Measurements from ENCODE around the gene NDUFB10.

GRCh38 chr16:1917056-1917664 is 42.2 kb upstream of the NDUFB10 start:
- TF ChIP-seq CTCF (IDR thresholded peaks at IDR 0.05; ENCODE audit: insufficient read depth, low read length), result no peak
- TF ChIP-seq POLR2AphosphoS5 (IDR thresholded peaks at IDR 0.05; ENCODE audit: low read depth), result no peak
